ENCODE results near the gene SLC2A14. TPM values are rescaled to one million over a fixed set of nuclear protein-coding genes. Genes with fewer than 3 reads are reported as not detected.
"Not testable (repeated sequence)": the region's sequence is repeated elsewhere in the genome, so short reads cannot be mapped to it uniquely, and the experiment has no call there.

Gene SLC2A14
- total and polyA plus RNA-seq, 2 experiments from 2014 or later, result 0.26 TPM; not detected in 1

DNA sequence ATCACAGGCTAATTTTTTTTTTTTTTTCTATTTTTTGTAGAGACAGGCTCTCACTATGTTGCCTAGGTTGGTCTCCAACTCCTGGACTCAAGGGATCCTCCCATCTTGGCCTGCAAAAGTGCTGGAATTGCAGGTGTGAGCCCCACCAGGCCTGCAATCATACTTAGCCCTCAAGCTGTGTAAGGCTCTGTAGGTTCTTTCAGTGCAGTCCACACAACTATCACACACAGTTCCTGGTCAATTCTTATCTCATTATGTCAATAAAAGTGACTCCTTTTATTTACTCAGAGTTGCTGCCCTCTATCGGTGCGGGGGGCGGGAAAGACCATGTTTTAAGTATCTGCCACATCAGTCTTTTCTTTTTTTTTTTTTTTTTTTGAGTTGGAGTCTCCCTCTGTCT, 34.3 kb upstream of the SLC2A14 start:
- peaks cover 7% of the 10 kb centered on the region for H3K4me1 ChIP-seq (ENCODE audit: low read depth)
- H3K27ac ChIP-seq, result no peak overlapping the region
- no peaks in the 10 kb centered on the region for H3K9me3 ChIP-seq (ENCODE audit: low read depth)
- H3K36me3 ChIP-seq, result no peaks in the 10 kb centered on the region
- H3K27me3 ChIP-seq, result no peaks in the 10 kb centered on the region
- TF ChIP-seq, protein P1, sequence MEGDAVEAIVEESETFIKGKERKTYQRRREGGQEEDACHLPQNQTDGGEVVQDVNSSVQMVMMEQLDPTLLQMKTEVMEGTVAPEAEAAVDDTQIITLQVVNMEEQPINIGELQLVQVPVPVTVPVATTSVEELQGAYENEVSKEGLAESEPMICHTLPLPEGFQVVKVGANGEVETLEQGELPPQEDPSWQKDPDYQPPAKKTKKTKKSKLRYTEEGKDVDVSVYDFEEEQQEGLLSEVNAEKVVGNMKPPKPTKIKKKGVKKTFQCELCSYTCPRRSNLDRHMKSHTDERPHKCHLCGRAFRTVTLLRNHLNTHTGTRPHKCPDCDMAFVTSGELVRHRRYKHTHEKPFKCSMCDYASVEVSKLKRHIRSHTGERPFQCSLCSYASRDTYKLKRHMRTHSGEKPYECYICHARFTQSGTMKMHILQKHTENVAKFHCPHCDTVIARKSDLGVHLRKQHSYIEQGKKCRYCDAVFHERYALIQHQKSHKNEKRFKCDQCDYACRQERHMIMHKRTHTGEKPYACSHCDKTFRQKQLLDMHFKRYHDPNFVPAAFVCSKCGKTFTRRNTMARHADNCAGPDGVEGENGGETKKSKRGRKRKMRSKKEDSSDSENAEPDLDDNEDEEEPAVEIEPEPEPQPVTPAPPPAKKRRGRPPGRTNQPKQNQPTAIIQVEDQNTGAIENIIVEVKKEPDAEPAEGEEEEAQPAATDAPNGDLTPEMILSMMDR (IDR thresholded peaks at IDR 0.05; ENCODE audit: low read depth, low read length), result peak; percentile 38
- DNase-seq (ENCODE audit: low read depth in 1 of 2, low spot score in 1 of 2), result peak; percentile 41 to 48
- no peak overlapping the region for H3K4me3 ChIP-seq

DNA sequence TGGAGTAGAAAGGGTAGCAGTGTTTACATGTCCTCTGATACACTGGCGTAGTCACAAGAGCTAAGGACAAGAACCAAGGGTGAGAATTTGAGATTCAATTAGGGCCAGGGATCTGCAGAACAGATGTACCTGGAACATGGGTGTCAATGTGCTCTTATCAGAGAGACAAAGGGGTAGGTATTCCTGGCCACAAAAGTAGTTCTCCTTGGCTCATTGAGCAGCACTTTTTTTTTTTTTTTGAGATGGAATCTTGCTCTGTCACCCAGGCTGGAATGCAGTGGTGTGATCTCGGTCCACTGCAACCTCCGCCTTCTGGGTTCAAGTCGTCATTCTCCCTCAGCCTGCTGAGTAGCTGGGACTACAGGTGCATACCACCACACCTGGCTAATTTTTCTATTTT, 33.6 kb upstream of the SLC2A14 start:
- not testable (repeated sequence) for H3K27me3 ChIP-seq; H3K36me3 ChIP-seq; H3K27ac ChIP-seq; DNase-seq (ENCODE audit: low read depth in 1 of 2, low spot score in 1 of 2); H3K9me3 ChIP-seq (ENCODE audit: low read depth); H3K4me3 ChIP-seq; H3K4me1 ChIP-seq (ENCODE audit: low read depth)

DNA sequence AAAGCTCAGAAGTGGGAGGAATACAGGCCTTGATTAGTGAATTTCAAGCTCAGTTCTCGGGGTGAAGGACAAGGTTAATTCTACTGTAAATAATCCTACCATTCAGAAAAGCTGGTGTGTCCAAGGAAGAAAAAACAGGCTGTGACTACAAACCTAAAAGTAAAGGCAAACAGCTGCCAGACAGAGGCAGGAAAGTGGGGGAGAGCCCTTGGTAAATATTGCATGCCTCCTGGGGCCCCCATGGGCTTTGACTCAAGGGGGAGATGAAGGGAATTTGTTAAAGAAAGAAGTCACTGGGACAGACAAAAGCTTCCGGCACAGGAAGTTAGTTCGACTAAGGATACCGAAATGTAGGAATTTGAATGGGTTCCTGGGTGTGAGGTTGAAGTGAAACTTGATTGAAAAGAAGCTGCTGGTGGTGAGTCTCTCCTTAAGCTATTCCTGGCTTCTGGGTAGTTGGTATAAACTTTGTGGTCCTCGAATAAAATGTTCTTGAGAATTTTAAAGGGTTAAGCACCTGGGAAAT, 32.9 kb upstream of the SLC2A14 start:
- not testable (repeated sequence) for H3K36me3 ChIP-seq; H3K9me3 ChIP-seq (ENCODE audit: low read depth); H3K4me3 ChIP-seq; H3K27me3 ChIP-seq; H3K4me1 ChIP-seq (ENCODE audit: low read depth)
- peak overlapping the region; percentile 79 for H3K27ac ChIP-seq
- DNase-seq (ENCODE audit: low read depth in 1 of 2, low spot score in 1 of 2), result peak in 1 of 2 donors; percentile 40

DNA sequence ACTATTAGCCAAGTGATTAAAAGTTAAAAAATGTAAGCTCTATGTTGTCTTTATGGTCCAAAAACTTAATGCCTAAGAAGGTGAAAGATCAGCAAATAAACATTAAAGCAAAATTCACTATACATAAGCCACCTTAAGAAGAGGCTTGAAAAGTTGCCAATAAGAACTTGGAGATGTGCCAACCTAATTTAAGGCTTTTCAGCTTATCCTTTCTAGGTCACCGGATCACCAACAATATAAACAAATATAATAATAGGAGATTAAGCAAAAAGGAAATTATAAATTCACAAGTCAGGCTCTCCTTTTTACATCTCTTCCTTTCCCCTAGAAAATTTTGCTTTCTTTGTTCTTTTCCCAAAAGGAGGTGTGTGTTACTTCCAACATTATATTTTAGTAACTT, 32.4 kb upstream of the SLC2A14 start:
- H3K27ac ChIP-seq, result peak overlapping the region; percentile 79
- no peaks in the 10 kb centered on the region for H3K27me3 ChIP-seq
- peaks cover 7% of the 10 kb centered on the region for H3K4me1 ChIP-seq (ENCODE audit: low read depth)
- no peaks in the 10 kb centered on the region for H3K36me3 ChIP-seq
- no peak overlapping the region for H3K4me3 ChIP-seq
- TF ChIP-seq, protein P1 (IDR thresholded peaks at IDR 0.05; ENCODE audit: low read depth, low read length), result no peak
- peak in 1 of 2 donors; percentile 53 for DNase-seq (ENCODE audit: low read depth in 1 of 2, low spot score in 1 of 2)
- H3K9me3 ChIP-seq (ENCODE audit: low read depth), result no peaks in the 10 kb centered on the region

DNA sequence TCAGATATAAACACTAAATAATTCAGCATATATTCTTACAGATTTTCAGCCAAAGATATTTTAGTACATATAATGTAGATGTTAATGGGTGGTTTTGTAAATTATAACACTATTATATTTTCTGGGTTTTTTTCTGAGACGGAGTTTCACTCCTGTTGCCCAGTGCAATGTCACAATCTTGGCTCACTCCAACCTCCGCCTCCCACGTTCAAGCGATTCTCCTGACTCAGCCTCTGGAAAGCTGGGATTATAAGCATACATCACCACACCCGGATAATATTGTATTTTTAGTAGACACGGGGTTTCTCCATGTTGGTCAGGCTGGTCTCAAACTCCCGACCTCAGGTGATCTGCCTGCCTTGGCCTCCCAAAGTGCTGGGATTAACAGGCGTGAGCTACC, 29.7 kb upstream of the SLC2A14 start:
- H3K4me1 ChIP-seq (ENCODE audit: low read depth); H3K27ac ChIP-seq; H3K9me3 ChIP-seq (ENCODE audit: low read depth); H3K27me3 ChIP-seq; H3K4me3 ChIP-seq; H3K36me3 ChIP-seq: not testable (repeated sequence)
- DNase-seq (ENCODE audit: low read depth in 1 of 2, low spot score in 1 of 2), result peak in 1 of 2 donors; percentile 56

DNA sequence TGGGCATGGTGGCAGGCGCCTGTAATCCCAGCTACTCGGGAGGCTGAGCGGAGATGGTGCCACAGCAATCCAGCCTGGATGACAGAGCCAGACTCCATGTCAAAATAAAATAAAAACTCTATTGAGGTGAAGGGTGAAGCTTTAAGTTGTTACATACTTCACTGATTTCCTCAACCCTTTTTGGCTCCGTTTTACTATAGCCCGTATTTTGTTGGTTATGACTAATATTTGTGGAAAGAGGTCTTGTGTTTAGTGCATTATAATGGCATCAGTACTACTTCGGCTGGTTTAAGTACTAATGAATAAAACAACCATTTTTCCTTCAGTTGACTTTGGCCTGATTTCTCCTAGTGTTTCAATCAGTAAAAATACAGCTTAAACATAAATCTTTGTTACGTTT, 27.0 kb upstream of the SLC2A14 start:
- no peaks in the 10 kb centered on the region for H3K9me3 ChIP-seq (ENCODE audit: low read depth)
- peak in 1 of 2 donors; percentile 54 for DNase-seq (ENCODE audit: low read depth in 1 of 2, low spot score in 1 of 2)
- H3K27me3 ChIP-seq, result no peaks in the 10 kb centered on the region
- H3K36me3 ChIP-seq, result no peaks in the 10 kb centered on the region
- no peak overlapping the region for H3K27ac ChIP-seq
- no peak overlapping the region for H3K4me3 ChIP-seq
- TF ChIP-seq, protein P1 (IDR thresholded peaks at IDR 0.05; ENCODE audit: low read depth, low read length), result no peak
- H3K4me1 ChIP-seq (ENCODE audit: low read depth), result no peaks in the 10 kb centered on the region

DNA sequence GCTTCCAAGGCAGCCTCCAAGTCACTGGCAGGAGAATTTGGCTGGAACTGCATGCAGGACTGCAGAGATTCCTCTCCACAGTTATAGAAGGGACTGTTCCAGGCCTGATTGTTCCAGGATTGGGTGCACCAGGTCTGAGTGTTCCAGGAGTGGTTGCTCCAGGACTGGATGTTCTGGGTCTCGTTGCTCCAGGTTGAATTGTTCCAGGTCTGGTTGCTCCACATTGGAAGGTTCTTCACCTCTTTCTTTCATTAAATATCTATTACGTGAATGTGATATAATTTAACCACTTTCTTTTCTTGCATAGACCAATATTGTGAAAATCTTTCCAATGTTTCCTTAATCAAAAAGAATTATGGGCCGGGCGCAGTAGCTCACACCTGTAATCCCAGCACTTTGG, 24.0 kb upstream of the SLC2A14 start:
- H3K27ac ChIP-seq; H3K4me1 ChIP-seq (ENCODE audit: low read depth); H3K4me3 ChIP-seq; DNase-seq (ENCODE audit: low read depth in 1 of 2, low spot score in 1 of 2); H3K9me3 ChIP-seq (ENCODE audit: low read depth); H3K36me3 ChIP-seq; H3K27me3 ChIP-seq: not testable (repeated sequence)

Data from cardiac muscle cell (in vitro differentiated cells and primary cell).